Measurements from ENCODE around the gene CRHR1.

GRCh38 chr17:45843722-45844121 is 59.6 kb downstream of the CRHR1 start:
- TF ChIP-seq CTCF (conservative IDR thresholded peaks at IDR 0.05), result no peak
- TF ChIP-seq ZFX (IDR thresholded peaks at IDR 0.05), result no peak

Measured in C4-2B (cell line).